Occipital lobe (tissue), 2 donors: ENCODE data around the gene ZNF23. TPM values are rescaled to one million over a fixed set of nuclear protein-coding genes. Genes with fewer than 3 reads are reported as not detected.
"Not testable (repeated sequence)": the region's sequence is repeated elsewhere in the genome, so short reads cannot be mapped to it uniquely, and the experiment has no call there.

Experiments used
- DNase-seq: peaks from one replicate; lab custom pipeline; 2025; lab: John Stamatoyannopoulos, UW
- total RNA-seq: library from RNA; depleted of rRNA; stranded (reverse); fragments of >200 nt; gene quantifications from one replicate; pipeline ENCODE4 v1.2.3, GENCODE V29; 2014

Gene ZNF23
- 23.4 TPM for total RNA-seq

DNA sequence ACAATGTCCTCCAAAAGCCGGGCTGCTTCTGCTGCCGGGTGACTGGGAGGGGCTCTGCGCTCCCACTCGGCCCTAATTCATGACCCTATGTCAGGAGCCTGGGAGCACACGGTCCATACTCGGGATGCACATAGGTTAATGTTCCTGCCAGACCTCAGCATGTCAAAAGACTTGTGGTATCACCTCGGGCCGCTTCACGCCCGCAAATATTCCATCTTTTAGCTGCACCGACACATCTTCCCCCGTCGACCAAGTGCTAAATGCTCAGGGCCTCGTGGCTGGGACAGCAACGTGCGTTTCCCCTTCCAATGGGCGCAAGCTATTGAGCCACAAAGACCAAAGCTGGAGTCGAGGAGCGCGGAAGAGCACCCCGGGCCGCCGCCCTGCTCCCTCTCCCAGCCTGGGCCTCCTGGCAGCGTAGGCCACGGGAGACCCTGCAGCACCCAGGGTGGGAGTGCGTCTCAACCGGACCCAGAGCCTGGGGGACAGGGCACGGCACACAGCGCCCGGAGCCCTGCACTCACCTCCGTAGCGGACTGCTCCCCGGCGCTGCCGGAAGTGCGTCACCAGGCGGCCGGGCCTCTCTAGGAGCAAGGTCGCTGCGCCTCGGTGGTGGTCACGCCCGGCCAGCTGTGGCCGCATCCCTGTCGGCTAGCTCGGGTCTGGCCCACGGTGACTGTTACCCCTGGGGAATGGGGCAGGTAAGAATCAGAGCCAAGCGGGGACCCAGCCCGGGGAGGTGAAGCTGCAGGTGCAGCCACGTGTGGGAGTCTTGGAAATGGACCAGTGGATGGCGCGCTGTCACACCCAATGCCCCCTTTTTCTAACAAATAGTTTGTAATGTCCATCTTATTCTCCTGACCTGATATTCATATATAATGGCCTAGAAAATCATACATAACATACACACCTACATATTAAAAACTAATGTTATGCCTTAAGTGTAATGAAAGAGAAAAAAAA lies at the start of gene ZNF23:
TSS of gene ZNF23 (minus strand) at position 562 of the 963 bp plus-strand sequence. CDS start 5,451 bp downstream, outside the sequence.
- peak; percentile 87 for DNase-seq

DNA sequence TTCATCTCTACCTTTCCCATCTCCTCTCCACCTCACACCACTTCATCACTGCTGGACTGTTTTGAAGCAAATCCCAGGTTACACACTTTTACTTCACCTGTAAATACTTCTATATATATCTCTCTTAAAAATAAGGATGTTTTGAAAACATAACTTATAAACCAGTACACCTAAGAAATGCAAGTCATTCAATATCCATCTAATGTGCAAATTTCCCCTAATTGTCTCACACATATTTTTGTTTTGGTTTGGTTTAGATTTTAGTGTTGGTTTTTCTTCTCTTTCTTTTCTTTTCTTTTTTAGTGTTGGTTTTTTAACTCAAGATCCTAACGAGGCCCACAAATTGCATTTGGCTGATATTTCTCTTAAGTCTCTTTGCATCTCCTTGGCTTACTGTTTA lies 45.0 kb upstream of the ZNF23 start:
- no peak for DNase-seq

DNA sequence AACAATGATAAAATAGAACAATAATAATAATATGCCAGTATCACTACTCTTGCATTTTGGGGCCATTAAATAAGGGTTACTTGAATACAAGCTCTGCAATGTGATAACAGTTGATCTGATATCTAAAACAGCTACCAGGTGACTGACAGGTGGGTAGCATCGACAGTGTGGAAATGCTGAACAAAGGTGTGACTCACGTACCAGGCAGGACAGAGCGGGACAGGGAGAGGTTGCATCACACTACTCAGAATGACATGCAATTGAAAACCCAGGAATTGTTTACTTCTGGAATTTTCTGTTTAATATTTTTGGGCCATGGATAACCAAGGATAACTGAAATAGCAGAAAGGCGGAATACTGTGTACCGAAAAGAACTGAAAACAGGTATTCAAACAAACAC lies 42.9 kb upstream of the ZNF23 start:
- DNase-seq: no peak

DNA sequence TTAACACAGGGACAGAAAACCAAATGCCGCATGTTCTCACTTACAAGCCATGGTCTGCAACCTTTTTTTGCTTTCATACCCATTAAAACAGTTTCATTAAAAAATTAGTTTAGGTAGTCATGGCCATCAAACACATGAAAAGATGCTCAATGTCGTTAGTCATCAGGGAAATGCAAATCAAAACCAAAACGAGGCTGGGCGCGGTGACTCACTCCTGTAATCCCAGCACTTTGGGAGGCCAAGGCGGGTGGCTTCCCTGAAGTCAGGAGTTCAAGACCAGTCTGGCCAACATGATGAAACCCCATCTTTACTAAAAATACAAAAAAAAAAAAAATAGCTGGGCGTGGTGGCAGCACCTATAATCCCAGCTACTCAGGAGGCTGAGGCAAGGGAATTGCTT lies 42.0 kb upstream of the ZNF23 start:
- not testable (repeated sequence) for DNase-seq

DNA sequence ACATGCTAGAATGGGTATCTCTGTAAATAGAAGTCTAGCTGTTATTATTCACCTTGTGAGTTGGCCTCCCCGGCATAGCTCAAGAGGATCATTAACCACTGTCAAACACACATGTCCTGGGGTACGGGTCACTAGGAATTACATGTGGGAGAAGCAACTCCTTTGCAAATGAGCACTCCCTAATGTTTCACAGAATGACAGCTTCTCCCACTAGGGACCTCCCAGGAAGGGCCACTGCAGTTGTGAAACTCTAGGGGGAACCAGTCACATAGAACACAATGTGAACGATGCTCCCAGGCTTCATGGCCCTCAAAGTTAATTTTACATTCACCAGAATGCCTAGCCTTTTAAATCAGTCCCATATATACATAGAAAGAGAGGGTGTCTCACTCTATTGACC lies 39.5 kb upstream of the ZNF23 start:
- no peak for DNase-seq

DNA sequence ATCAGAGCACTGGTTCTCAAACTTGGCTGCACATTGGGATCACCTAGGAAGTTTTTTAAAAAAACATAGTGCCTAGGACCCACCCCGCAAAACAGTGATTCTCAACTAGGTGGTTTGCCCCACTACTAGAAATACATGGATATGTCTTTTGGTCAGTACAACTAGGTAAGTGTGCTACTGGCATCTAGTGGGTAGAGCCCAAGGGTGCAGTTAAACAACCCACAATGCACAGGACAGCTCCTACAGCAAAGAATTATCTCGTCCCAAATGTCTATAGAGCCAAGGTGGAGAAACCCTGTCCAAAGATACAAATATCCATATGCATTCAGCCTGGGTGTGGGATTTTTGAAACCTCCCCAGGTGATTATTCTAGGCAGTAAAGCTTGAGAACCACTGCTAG lies 38.9 kb upstream of the ZNF23 start:
- DNase-seq: no peak

DNA sequence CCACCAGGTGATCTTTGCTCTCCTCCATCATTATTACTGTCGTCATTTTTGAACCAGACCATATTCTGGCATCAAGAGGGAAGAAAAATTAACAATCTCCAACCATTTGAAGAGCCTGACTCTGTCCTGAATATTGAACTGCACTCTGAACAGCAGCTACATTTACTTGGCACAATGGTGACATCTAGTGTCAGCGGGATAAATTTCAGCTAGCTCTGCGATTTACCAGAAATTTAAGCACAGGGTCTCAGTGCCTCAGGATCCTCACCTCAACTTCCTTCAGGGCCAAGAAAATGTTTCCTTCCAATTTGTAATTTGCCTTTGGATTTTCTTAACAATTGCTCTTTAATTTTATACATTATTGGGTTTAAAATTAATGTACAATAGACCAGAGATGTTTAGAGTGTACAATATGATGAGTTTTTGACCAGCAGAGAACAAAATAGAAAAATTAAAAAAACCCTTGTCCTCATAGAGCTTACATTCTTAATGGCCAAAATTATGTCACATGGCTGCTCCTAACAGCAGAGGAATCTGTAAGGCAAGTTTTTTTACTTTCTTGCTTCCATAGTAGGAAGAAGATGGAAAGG lies 37.8 kb upstream of the ZNF23 start:
- DNase-seq: no peak

DNA sequence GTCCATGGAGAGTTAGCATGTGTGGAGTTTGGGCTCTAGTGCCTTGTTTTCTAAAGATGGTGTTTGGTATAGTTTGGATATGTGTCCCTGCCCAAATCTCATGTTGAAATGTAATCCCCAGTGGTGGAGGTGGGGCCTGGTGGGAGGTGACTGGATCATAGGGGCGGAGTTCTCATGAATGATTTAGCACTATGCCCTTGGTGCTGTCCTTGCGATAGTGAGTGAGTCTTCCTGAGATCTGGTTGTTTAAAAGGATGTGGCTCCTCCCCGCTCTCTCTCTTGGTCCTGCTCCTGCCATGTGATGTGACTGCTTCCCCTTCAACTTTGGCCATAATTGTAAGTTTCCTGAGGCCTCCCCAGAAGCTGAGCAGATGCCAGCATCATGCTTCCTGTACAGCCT lies 36.0 kb upstream of the ZNF23 start:
- no peak for DNase-seq

DNA sequence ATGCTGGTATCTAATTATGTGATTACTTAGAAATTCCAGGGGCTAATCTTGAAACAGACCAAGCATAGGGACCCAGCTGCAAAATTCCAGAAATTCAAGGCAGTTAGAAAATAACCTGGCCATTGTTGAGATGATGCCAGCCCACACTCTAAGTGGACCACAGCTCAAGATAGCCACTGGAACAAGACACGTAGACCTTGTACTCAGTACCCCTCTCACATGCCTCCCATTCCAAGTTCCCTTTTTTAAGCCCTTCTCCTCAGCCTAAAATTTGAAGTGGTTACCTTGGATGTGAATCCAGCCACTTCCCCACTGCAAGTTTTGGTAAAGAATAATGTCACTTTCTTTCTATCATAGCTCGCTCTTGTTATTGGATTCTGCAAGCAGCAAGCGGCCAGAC lies 31.2 kb upstream of the ZNF23 start:
- no peak for DNase-seq

DNA sequence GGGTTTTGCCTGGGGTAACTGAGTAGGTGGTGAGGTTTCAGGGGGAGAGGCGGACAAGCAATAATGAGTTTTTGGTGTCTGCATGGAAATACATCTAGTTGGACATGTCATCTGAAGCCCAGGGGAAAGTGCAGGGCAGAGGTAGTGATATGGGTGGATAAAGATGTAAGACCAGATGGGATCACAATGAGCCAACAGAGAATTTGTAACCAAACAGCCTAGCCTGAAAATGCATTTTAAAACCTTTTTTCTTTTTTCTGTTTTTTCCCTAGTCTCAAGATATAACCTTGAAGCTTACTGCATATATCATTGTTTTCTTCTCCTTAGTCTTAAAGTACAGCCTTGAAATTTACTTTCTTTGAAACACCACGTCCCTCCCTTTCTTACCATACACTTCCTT lies 30.7 kb upstream of the ZNF23 start:
- no peak for DNase-seq

DNA sequence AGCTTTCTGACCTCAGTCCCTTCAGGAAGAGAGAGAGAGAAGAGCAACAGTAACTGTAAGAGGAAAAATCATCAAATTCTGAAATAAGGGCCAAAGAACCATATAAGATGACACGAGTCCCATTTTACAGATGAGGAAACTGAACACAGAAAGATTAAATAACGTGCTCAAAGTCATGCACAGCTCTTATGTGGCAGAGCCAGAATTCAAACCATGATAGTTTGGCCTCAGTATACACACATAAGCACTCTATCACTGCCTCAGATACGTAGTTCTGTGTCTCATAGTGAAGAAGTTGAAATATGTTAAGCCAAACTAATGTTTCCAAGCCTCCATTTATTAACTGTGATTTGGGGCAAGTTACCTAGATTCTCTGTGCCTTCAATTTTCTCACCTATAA lies 29.0 kb upstream of the ZNF23 start:
- DNase-seq: no peak

DNA sequence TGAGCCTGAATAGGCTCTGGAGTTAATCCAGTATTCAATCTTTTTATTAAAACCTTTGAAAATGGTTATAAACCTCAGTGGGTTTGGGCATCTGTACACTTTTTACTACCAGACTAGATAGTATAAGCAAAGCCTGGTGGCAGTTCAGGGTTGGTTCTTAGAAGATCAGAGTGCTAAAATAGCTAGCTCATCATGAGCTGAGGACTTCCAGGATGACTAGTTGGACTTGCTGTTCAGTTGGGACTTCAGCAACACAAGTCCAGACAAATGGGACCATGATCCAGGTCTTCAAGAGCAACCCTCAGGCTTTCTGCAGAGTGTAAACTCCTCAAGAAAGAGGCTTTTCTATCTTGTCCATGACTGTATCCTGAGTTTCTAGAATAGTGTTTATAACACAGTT lies 28.3 kb upstream of the ZNF23 start:
- DNase-seq: no peak

DNA sequence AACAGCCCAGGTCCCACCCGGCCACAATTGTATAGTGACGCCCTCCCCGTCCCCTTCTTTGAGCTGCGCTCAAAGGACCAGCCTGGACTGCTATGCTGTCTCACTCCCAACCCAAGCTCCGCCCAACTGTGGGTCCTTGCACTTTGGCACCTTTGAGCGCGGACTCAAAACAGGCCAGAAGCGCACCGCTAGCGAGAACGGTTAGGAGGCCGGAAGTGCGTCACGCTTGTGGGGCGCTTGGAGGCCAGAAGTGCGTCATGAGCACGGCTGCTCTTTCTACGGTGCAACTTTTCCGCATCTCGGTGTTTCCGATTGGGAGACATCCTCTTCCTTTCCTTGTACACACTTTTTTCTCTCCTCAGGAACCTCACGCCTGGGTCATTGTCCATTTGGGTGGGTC lies 27.1 kb upstream of the ZNF23 start, which contains the start of gene ZNF19:
TSS of gene ZNF19 (minus strand) at position 203 of the 400 bp plus-strand sequence. CDS start 7,210 bp downstream, outside the sequence.
- no peak for DNase-seq

DNA sequence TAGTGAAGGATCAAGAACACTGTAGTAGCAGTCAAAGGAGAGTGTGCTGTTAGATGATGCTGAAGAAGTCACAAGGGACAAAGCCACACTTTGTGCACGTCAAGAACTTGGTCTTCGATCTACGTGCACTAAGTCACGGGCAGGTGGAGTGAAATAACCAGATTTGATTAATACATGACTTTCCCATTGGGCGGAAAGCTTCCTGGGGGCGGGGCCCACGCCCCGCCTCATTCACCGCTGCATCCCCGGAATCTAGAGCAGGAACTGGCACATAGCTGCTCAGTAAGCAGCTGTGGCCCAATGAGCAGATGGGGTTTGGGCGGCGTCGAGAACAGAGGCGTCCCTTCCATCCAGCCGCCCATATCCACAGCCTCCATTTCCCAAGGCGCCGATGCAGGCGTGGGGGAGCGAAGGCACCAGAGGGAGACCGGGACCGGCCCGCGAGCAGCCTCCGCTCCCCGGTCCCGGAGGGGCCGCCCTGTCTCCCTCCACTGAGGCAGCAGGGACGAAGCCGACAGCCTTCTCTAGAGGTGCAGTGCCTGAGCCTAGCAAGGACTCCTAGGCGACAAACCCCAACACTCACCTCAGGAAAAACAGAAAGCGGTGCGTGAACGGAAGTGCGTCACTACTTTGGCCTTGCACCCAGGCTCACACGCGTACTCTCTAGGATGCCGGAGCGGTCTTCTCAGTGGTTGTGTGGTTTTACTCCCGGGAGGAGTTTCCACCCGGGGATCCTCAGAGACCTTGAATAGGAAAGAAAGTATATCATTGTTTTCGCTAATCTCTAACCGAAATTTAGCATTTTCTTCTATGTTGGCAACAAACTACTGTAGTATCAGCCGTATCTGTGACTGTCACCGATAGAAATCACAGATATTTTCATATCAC lies 22.2 kb upstream of the ZNF23 start:
- DNase-seq: peak; percentile 90

DNA sequence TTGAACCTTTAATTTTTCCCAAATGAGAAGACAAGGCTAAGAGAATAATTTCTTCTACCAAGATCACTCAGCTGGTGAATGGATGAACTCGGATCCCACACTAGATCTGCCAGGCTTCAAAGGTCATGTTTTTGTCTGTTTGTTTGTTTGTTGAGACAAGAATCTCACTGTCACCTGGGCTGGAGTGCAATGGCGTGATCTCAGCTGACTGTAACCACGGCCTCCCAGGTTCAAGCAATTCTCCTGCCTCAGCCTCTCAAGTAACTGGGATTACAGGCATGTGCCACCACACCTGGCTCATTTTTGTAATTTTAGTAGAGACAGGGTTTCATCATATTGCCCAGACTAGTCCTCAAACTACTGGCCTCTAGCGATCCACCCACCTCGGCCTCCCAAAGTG lies 20.5 kb upstream of the ZNF23 start:
- DNase-seq: no peak

DNA sequence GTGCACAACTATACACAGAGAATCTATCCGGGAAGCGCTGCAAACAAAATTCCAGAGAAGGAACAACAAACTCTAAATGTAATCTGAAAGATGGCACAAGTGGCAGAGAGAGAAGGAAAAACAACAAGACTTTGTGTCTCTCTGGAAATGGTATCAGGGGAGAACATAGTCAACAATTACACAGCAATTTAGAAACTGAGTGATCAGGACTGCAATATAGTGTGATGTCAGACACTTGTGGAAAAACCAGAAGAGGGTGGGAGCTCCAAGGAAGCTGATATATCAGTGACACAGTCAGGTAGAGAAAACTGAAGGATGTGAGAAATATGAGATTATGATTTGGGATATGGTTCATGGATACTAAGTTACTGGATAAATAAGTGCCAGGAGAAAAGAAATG lies 18.9 kb upstream of the ZNF23 start:
- no peak for DNase-seq

DNA sequence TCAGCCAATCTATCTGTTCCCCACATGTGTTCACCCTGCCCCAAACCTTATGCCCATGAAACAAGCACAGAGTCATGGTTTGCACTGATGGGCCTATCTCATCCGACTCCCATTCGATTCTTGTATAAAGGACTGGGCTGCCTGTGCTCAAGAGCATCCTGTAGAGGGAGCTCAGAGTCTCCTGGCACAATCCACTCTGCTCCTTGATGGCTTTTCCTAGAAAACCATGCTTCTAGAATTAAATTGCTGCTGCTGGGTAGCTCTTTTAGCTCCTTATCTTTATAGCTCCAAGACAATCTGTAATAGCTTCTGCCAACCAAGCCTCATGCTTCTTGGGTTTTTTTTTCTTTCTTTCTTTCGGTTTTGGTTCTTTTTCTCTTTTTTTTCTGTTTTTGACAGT lies 17.4 kb upstream of the ZNF23 start:
- DNase-seq: no peak

DNA sequence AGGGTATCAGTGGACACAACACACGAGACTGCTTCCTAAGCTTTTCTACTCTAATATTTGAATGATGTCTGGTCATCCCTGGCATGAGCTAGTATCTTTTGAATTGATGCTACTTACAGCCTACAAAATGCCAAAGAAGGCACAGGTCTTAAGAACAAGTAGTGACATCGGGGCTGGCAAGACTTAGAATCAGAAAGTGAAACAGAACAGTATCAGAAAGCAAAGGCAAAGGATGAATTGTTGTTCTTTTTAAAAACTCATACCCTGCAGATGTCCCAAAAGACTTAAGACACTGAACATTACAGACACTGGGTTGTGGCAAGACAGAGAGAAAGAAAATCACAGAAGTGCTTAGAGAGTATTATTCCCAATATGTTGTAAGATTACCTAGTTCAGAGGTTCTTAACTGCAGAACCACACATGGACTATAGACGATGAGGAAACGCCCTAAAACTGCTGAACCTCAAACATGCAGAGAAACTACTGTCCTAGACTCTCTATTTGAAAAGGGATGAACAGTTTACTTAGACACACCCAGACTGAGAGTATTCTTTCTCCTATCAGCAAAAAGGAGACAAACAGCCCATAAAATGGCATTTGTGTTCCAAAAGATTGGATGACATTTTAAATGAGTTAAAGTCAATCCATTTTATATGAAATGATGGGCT lies 14.5 kb upstream of the ZNF23 start:
- no peak for DNase-seq

DNA sequence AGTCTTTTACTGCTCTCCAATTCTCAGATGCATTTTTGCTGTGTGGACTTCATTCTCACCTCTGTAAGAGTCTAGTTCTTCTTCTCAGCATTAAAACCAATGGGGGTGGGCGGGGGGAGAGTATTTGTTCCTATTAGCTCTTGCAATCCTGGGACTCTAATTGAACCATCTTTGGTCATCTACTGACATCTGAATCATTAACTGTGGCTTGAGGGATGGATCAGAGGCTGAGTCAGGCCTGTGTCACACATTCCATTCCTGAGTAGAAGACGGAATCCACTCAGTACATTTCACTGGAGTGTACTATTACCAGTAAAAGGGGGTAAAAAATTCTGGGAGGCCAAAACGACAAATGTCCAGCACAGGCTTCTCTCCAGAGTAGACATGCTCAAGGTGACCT lies 12.8 kb upstream of the ZNF23 start:
- DNase-seq: no peak

DNA sequence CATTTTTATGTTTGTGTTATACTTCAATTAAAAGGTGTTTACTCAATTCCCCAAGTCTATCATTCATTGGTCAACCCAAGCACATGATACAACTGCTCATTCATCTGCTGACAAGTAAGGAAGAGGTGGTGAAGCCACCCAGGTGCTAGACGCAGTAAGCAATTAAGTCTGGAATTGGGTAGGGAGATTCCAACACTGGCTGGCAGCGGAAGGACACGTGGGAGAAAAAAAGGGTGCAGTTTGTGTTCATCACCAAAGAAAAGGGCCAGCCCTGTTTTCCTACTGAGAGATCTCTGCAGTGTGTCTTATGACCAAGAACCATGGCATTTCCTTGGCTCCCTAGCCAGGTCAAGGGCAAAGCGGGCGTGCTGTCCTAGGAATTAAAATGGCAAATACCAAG lies 11.8 kb upstream of the ZNF23 start:
- no peak for DNase-seq

DNA sequence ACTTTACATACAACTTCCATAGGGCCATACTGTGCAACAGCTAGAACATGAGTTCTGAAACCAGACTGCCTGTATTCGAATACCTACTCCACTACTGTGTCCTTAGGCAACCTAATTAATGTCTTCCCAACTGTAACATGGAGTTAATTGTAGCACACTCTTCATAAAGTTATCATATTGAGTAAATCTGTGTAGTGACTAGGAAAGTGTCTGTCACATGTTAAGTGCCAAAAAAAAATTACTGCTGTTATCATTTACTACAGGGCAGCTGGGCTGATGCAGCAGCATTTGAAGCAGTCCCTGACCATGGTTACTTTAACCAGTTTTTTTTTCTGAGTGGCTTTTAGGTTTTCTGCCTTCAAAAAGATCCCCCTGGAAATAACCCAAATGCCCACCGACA lies 10.9 kb upstream of the ZNF23 start:
- DNase-seq: no peak
